ENCODE results near the gene USP12. TPM values are rescaled to one million over a fixed set of nuclear protein-coding genes. Genes with fewer than 3 reads are reported as not detected.
"Not testable (repeated sequence)": the region's sequence is repeated elsewhere in the genome, so short reads cannot be mapped to it uniquely, and the experiment has no call there.

USP12 gene
- total RNA-seq, 4 donors from 2014 or later, result 19.2 to 33.7 (median 25.9) TPM

DNA sequence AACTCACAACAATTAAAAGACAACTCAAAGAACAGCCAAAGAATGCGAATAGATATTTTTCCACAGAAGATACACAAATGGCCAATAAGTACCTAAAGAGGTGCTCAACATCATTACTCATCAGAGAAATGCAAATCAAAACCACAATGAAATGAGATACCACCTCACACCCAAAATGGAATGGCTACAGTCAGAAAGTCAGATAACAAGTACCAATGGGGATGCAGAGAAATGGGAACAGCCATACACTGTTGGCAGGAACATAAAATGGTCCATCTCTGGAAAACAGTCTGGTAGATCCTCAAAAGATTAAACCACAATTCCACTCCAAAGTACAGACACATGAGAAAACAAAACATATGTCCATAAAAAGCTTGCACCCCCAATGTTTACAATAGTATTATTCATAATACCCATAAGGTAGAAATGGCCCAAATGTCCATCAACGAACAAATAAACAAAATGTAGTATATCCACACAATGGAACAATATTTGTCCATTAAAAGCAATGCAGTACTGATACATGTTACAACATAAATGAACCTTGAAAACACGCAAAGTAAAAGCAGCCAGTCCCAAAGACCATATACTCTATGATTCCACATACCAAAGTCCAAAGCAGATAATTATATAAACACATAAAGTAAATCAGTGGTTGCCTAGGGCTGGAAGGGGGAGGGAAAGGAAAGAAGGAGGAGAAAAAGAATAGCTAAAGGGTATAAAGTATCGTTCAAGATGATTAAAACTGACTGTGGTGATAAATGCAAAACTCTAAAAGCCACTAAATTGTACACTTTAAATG is 19.6 kb downstream of the USP12 start:
- intact Hi-C loops (cut with DNase I), result no loop called here

DNA sequence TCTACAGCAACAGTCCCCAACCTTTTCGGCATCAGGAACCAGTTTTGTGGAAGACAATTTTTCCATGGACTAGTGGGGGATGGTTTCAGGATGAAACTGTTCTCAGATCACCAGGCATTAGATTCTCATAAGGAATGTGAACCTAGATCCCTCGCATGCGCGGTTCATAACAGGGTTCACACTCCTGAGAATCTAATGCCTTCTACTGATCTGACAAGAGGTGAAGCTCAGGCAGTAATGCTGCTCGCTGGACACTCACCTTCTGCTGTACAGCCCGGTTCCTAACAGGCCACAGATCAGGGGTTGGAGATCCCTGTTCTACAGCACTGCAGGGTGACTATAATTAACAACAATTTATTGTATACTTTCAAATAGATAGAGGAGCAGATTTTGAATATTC is 21.9 kb downstream of the USP12 start:
- Histone ChIP-seq H3K27ac (no peak overlapping the region), H3K36me3 (no peaks in the 10 kb centered on the region), H3K4me3 (replicated peaks in 1 of 3) (no peak overlapping the region), H3K9me3 (no peaks in the 10 kb centered on the region), H3K27me3 (no peaks in the 10 kb centered on the region), H3K4me1 (no peaks in the 10 kb centered on the region)
- 96 to 99% methylated on average over 6 of the region's 6 CpGs for WGBS, 2 donors
- TF ChIP-seq CTCF (IDR thresholded peaks at IDR 0.05), result no peak
- no peak for TF ChIP-seq POLR2A (IDR thresholded peaks at IDR 0.05)
- DNase-seq, result no peak
- intact Hi-C loops (cut with DNase I), result no loop called here

More for the DNA sequence above, 19.6 kb downstream of the USP12 start:
- Histone ChIP-seq H3K36me3 (no peaks in the 10 kb centered on the region), H3K27ac (no peak overlapping the region), H3K27me3 (no peaks in the 10 kb centered on the region), H3K9me3 (no peaks in the 10 kb centered on the region), H3K4me3 (replicated peaks in 1 of 3) (no peak overlapping the region), H3K4me1 (no peaks in the 10 kb centered on the region)
- WGBS, 2 donors, result 69 to 71% methylated on average over 4 of the region's 4 CpGs
- no peak for DNase-seq
- TF ChIP-seq CTCF (IDR thresholded peaks at IDR 0.05), result no peak
- TF ChIP-seq POLR2A (IDR thresholded peaks at IDR 0.05), result no peak

DNA sequence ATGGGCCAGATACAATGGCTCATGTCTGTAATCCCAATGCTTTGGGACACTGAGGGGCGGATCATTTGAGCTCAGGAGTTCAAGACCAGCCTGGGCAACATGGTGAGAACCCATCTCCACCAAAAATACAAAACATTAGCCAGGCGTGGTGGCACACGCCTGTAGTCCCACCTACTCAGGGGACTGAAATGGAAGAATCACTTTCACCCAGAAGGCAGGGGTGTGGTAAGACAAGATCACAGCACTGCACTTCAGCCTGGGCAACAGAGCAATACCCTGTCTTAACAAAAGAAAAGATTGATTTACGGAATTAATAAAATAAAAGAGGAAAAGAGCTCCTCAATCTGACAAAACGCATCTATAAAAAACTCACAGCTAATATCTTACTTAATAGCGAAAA is 22.7 kb downstream of the USP12 start:
- no peaks in the 10 kb centered on the region for H3K4me1 ChIP-seq
- H3K27ac ChIP-seq, result no peak overlapping the region
- no peaks in the 10 kb centered on the region for H3K27me3 ChIP-seq
- intact Hi-C loops (cut with DNase I), result no loop called here
- no peaks in the 10 kb centered on the region for H3K36me3 ChIP-seq
- no peaks in the 10 kb centered on the region for H3K9me3 ChIP-seq
- H3K4me3 ChIP-seq (replicated peaks in 1 of 3), result no peak overlapping the region
- no peak for DNase-seq
- 93 to 98% methylated on average over 6 of the region's 6 CpGs for WGBS, 2 donors
- TF ChIP-seq POLR2A (IDR thresholded peaks at IDR 0.05), result no peak
- TF ChIP-seq CTCF (IDR thresholded peaks at IDR 0.05), result no peak

DNA sequence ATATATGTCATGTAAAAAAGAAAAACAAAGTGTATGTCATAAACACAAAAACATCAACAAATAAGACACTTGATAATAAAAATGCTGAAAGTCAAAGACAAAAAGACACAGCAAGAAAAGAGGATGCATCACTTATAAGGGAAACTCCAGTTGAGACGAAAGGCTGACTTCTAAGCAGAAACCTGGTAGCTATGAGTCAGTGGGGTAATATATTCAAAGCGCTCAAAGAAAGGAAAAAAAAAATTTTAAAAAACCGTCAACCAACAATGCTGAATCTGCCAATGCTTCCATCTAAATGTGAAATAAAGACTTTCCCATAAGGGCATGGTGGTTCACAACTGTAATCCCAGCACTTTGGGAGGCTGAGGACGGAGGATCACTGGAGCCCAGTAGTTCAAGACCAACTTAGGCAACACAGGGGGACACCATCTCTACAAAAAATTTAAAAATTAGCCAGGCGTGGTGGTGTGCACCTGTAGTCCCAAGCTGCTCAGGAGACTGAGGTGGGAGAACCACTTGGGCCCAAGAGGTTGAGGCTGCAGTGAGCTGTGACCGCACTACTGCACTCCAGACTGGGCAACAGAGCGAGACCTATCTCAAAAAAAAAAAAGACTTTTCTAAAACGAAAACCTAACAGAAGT is 24.0 kb downstream of the USP12 start:
- Histone ChIP-seq H3K27ac (no peak overlapping the region), H3K9me3 (no peaks in the 10 kb centered on the region), H3K4me3 (replicated peaks in 1 of 3) (no peak overlapping the region), H3K36me3 (no peaks in the 10 kb centered on the region), H3K27me3 (no peaks in the 10 kb centered on the region), H3K4me1 (no peaks in the 10 kb centered on the region)
- intact Hi-C loops (cut with DNase I), result no loop called here
- peak in 1 of 2 donors; percentile 11 for DNase-seq
- WGBS, 2 donors, result 82 to 85% methylated on average over 8 of the region's 8 CpGs
- no peak for TF ChIP-seq POLR2A (IDR thresholded peaks at IDR 0.05)
- TF ChIP-seq CTCF (IDR thresholded peaks at IDR 0.05), result no peak

DNA sequence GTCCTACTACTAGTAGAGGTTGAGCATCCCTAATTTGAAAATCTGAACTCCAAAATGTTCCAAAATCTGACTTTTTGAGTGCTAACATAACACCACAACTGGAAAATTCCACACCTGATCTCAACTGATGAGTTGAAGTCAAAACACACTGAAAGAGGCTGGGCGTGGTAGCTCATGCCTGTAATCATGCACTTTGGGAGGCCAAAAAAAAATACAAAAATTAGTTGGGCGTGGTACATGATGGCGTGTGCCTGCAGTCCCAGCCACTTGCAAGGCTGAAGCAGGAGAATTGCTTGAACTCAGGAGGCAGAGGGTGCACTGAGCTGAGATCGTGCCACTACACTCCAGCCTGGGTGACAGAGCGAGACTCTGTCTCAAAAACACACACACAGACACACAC is 29.9 kb downstream of the USP12 start:
- no peak for DNase-seq
- WGBS, 2 donors, result 97 to 98% methylated on average over 5 of the region's 5 CpGs
- TF ChIP-seq POLR2A (IDR thresholded peaks at IDR 0.05), result no peak
- TF ChIP-seq CTCF (IDR thresholded peaks at IDR 0.05), result no peak
- no peak overlapping the region for H3K27ac ChIP-seq
- intact Hi-C loops (cut with DNase I), result no loop called here
- no peaks in the 10 kb centered on the region for H3K4me1 ChIP-seq
- H3K9me3 ChIP-seq, result no peaks in the 10 kb centered on the region
- no peaks in the 10 kb centered on the region for H3K36me3 ChIP-seq
- no peaks in the 10 kb centered on the region for H3K27me3 ChIP-seq
- no peak overlapping the region for H3K4me3 ChIP-seq (replicated peaks in 1 of 3)

GRCh38 chr13:27141159-27141558 is 30.5 kb downstream of the USP12 start:
- H3K27ac ChIP-seq; intact Hi-C loops (cut with DNase I); H3K9me3 ChIP-seq; H3K4me1 ChIP-seq; H3K27me3 ChIP-seq; H3K36me3 ChIP-seq; DNase-seq; H3K4me3 ChIP-seq (replicated peaks in 1 of 3): not testable (repeated sequence)
- WGBS, 2 donors, result 98% methylated on average over 5 of the region's 5 CpGs

Measured in thyroid gland (tissue), 4 donors.